Daoy (cell line): ENCODE results near the gene AFAP1. TPM values are rescaled to one million over a fixed set of nuclear protein-coding genes. Genes with fewer than 3 reads are reported as not detected.

Source experiments
- DNase-seq: peaks from one replicate; pipeline ENCODE4 v3.0.0-alpha.2; 2015; ENCODE audit warnings: low read depth
- total RNA-seq: library from RNA; depleted of rRNA; stranded (reverse); fragments of >200 nt; shearing (Covaris generic); gene quantifications from 2 replicates; pipeline ENCODE4 v1.2.3, GENCODE V29; 2014

AFAP1 gene
- total RNA-seq, 1 experiment from 2014 or later = 42.0 TPM

DNA sequence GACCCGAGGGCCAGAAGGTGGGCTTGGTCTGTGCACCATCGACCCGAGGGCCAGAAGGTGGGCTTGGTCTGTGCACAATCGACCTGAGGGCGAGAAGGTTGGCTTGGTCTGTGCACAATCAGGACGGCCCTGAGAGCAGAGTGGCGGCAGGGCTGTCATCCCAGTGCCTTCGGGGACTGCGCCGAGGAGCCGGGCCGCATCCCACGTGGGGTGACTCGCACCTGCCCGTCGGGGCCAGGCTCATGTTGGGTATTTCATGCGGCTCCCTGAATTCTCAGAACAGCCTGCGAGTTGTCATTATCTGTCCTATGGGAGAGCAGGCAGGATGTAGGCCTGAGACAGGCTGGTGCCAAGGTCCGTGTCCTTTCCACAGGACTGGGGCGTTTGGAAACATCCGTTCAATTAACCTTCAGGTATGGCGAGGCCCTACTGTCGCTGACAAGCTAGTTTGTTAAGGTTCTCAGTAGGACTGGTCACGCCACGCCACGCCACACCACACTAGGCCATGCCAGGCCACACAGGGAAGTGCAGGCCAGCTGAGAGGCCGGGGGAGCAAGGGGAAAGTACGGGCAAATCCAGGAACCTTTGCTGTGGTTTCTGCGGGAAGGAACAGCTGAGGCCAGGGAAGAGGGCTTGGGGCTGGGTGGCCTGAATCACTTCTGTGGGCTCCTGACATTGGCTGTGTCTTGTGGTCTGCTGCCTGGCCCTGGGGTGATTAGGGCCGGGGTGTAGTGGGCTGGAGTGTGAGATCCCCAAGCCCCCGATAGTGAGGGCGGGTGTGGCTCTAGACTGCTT, 182.9 kb downstream of the AFAP1 start:
- peak; percentile 37 for DNase-seq

GRCh38 chr4:7756071-7756470, 183.6 kb downstream of the AFAP1 start:
- DNase-seq = no peak

DNA sequence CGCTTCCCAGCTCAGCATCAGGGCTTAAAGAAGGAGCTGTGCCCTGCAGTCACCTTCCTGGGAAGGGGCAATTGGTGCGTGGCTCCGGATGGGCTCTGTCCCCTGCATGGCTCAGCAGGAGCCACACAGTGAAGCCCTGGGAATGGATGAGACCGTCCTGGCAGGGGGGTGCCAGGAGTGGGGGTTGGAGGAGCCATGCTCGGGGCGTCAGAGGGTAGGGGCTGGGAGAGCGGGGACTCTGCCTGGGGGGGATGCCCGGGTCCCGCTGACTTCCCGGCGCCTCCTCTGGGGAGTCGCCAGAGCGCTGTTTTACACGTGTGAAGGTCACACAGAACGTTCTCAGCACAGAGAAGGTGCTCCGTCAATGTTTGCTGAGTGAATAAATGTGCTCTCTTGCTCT, 184.1 kb downstream of the AFAP1 start:
- DNase-seq = no peak

GRCh38 chr4:7754565-7755262, 184.9 kb downstream of the AFAP1 start:
- no peak for DNase-seq

GRCh38 chr4:7753931-7754465, 185.7 kb downstream of the AFAP1 start:
- no peak for DNase-seq

- peak; percentile 58 for DNase-seq
Measured at GRCh38 chr4:7753271-7753670, 186.4 kb downstream of the AFAP1 start.

- peak; percentile 39 for DNase-seq
Measured at GRCh38 chr4:7752649-7753048, 187.0 kb downstream of the AFAP1 start.

DNA sequence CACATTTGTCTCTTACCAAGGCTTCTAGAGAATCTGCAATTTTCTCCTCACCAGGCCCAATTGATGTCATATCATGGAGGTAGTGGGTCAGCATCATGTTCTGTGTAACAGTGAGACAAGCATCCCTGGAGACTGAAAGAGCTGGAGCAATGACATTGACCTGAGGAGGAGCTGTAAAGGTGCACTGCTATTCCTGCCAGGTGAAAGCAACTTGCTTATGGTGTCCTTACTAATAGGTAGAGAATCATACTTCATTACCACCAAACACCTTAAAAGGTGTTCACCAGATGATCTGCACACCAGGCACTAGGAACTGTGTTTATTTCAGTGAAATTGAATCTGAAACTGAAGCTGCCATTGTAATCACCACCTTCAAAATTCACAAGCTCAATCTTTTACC, 188.7 kb downstream of the AFAP1 start:
- no peak for DNase-seq

DNA sequence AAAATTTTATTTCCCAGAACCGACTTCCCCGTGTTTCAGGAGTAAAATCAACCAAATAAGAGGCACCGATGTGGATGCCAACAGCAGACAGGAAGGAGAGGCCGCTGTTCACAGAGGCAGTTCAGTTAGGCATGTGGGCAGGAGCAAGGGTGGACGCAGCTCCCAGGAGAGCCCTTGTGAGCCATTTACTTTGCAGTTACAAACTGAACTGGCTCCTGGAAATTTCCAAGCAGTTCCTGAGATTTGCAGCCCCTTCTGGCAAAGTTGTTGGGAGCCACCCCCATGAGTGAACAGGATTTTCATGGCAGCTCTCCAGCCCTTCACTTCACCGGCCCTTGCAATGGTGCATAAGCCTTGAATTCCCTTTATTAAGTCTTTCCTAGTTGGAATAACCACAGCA, 189.1 kb downstream of the AFAP1 start:
- DNase-seq = no peak

- no peak for DNase-seq
Measured at GRCh38 chr4:7747566-7747965, 192.1 kb downstream of the AFAP1 start.

DNA sequence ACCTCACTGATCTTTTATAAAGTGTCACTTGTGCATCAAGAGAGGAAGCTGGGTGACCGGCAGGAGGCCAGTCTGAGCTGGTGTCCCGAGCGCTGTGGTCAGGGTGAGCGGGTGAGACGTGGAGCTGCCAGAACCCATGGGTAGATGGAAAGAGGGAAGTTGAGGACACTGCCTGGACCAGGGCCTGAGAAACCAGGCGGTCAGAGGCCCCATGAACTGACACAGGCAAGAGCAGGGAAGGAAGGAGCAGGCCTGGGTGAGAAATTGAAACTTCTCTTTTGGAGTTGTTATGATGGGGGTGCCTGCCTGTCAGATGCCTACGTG, 192.6 kb downstream of the AFAP1 start:
- DNase-seq = no peak

- DNase-seq = no peak
Measured at GRCh38 chr4:7746351-7747061, 193.2 kb downstream of the AFAP1 start.

DNA sequence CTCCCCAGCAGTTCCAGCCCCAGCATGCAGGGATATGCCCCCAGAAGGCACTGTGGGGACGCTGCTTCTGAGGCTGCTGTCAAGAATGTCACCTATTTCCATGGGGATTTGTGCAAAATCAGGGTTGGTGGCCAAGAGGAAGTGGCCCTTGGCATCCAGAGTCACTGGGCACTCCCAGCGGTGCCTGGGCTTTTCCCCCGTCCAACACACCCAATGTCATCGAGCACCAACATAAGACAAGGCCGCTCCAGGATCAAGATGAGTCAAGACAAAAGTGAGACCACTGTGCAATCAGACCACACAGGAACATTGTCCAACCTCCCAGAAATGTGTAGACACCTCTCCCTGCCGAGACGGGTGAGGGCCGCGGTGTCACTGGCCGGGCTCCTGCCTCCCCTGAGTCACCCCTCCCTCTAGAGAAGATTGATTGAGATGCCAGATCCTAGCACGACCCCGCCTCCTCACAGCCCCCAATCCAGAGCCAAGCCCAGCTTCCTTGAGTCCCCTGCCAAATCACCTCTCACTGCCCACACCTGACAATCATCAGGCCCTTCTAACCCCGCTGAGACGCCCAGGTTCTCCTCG, 194.3 kb downstream of the AFAP1 start:
- DNase-seq = no peak

DNA sequence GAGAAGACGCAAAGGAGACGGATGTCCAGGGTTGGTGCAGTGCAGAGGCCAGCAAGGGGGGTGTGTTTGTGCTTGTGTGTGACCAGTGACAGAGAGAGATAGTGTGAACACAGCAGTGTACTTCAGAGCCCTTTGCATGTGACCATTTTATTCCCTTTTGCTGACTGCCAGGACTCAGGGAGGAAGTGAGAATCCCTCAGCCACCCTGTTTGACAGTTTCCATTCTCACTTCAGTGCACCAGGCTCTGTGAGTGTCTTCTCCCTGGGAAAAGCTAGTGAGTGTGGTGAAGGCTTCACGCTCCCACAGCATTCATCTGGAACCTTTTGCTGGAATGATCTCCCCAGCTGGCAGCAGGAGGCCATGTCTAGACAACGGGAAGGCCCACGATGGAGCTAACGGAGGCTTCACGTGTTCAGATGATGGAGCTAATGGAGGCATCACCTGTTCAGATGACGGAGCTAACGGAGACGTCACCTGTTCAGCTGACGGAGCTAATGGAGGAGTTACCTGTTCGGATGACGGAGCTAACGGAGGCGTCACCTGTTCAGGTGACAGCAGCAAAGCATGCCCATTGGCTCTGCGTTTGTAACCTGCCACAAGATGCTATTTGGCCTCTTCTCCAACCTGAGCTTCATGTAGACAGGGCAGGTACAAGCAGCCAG, 195.4 kb downstream of the AFAP1 start:
- no peak for DNase-seq

DNA sequence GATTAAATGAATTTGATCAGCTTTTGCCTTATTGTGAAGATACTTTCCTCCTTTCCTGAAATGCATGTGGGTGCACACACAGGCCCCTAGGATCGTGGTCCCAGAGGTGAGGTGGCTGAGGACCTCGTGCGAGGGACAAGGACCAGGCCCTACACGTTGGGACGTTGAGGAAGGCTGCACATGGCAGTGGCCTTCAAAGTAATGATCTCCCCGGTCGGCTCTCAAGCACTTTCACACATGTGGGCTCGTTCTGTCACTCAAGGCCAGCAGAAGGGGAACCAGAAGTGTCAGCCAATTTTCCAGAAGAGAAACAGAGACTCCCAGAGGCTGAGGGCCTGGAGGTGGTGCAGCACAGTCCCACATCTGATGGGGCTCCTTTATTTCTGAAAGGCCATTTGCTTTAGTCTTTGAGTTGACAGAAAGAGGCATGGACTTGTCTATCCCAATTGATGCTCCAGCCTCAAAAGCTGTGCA, 196.8 kb downstream of the AFAP1 start:
- no peak for DNase-seq

GRCh38 chr4:7741946-7742806, 197.5 kb downstream of the AFAP1 start:
- no peak for DNase-seq

DNA sequence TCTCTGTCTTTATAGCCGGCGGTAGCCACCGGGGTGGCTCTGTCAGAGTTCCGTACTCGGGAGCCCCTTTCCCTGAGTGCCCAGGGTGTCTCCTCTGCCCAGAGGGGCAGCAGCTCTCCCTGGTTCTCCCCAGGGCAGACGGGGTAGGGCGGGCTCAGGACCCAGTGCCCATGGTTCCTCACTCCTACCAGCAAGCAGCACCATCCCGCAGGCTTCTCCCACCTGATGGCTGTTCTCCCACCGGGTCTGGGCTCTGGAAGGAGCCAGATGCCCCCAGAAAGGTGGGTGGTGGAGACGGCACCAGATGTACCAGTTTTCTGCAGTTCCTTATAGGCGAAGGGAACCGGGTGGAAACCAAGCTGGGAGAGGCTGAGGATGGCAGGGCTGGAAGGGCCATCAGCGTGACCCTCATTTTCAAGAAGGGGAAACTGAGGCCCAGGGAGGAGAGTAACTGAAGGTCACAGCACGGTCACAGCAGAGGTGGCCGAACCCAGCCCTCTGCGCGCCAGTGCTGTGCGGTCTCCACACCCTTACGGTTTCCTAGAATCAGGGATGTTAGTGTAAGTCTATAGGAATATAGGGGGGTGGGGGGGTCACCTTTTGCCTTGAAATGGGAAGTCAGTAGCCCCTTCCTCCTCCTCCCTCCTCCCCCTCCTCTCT, 198.7 kb downstream of the AFAP1 start:
- no peak for DNase-seq

- DNase-seq = no peak
Measured at GRCh38 chr4:7739918-7740865, 199.5 kb downstream of the AFAP1 start.
